ENCODE results near the gene MACROD2. TPM values are rescaled to one million over a fixed set of nuclear protein-coding genes. Genes with fewer than 3 reads are reported as not detected.

Gene MACROD2
- total and polyA plus RNA-seq, 8 donors: 0.78 to 31.3 (median 10.9) TPM; not detected in 1

DNA sequence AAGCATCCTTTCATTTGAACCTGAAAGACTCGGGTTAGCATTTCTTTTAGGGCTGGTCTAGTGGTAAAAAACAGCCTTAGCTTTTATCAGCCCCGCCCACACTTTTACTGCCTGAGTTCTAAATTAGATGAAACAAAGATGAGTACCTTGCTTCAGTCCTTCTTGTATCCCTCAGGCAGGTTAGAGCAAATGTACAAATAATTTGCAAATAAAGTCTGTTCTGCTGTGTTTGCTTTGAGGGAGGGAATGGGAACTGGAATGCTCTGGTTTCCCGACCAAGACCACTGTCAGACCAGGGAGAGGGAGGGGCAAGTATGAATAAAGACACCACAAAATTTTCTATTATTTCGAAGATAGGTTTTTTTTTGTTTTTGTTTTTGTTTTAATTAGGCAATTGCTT lies 427.6 kb downstream of the MACROD2 start:
- Histone ChIP-seq H3K4me1 (no peaks in the 10 kb centered on the region), H3K27ac (no peak overlapping the region), H3K27me3 (no peaks in the 10 kb centered on the region), H3K4me3 (no peak overlapping the region), H3K9me3 (no peaks in the 10 kb centered on the region), H3K36me3 (no peaks in the 10 kb centered on the region)
- DNase-seq: no peak
- TF ChIP-seq POLR2AphosphoS5 (IDR thresholded peaks at IDR 0.05) (no peak), CTCF (IDR thresholded peaks at IDR 0.05) (no peak), EP300 (IDR thresholded peaks at IDR 0.05) (no peak), POLR2A (IDR thresholded peaks at IDR 0.05) (no peak)
- intact Hi-C loops (cut with DNase I; ENCODE audit: low total_unique reads): no loop called here
- 64 to 78% (median 70%) methylated on average over 4 of the region's 4 CpGs for WGBS, 5 donors

GRCh38 chr20:14431568-14431967 lies 436.3 kb downstream of the MACROD2 start:
- TF ChIP-seq EP300 (IDR thresholded peaks at IDR 0.05) (no peak), POLR2A (IDR thresholded peaks at IDR 0.05) (no peak), CTCF (IDR thresholded peaks at IDR 0.05) (no peak), POLR2AphosphoS5 (IDR thresholded peaks at IDR 0.05) (no peak)
- no peak for DNase-seq
- intact Hi-C loops (cut with DNase I; ENCODE audit: low total_unique reads): no loop called here
- WGBS, 5 donors: 67 to 95% (median 88%) methylated on average over 2 of the region's 2 CpGs
- H3K9me3 ChIP-seq: no peaks in the 10 kb centered on the region
- H3K4me1 ChIP-seq: no peaks in the 10 kb centered on the region
- H3K36me3 ChIP-seq: no peaks in the 10 kb centered on the region
- no peaks in the 10 kb centered on the region for H3K27me3 ChIP-seq
- H3K4me3 ChIP-seq: no peak overlapping the region
- H3K27ac ChIP-seq: no peak overlapping the region

- H3K4me1 ChIP-seq: no peaks in the 10 kb centered on the region
- intact Hi-C loops (cut with DNase I; ENCODE audit: low total_unique reads): no loop called here
- WGBS, 5 donors: 88 to 96% (median 89%) methylated on average over 4 of the region's 4 CpGs
Observed at GRCh38 chr20:14432085-14432484, 436.8 kb downstream of the MACROD2 start.

GRCh38 chr20:14432597-14432996 lies 437.3 kb downstream of the MACROD2 start:
- H3K9me3 ChIP-seq: no peaks in the 10 kb centered on the region
- TF ChIP-seq EP300 (IDR thresholded peaks at IDR 0.05) (no peak), POLR2A (IDR thresholded peaks at IDR 0.05) (no peak), CTCF (IDR thresholded peaks at IDR 0.05) (no peak), POLR2AphosphoS5 (IDR thresholded peaks at IDR 0.05) (no peak)
- intact Hi-C loops (cut with DNase I; ENCODE audit: low total_unique reads): no loop called here
- no peaks in the 10 kb centered on the region for H3K27me3 ChIP-seq
- no peak overlapping the region for H3K27ac ChIP-seq
- H3K36me3 ChIP-seq: no peaks in the 10 kb centered on the region
- no peak for DNase-seq
- no peaks in the 10 kb centered on the region for H3K4me1 ChIP-seq
- H3K4me3 ChIP-seq: no peak overlapping the region

More at GRCh38 chr20:14432085-14432484, 436.8 kb downstream of the MACROD2 start:
- no peak for DNase-seq
- Histone ChIP-seq H3K27me3 (no peaks in the 10 kb centered on the region), H3K36me3 (no peaks in the 10 kb centered on the region), H3K27ac (no peak overlapping the region), H3K9me3 (no peaks in the 10 kb centered on the region), H3K4me3 (no peak overlapping the region)
- TF ChIP-seq POLR2A (IDR thresholded peaks at IDR 0.05) (no peak), EP300 (IDR thresholded peaks at IDR 0.05) (no peak), CTCF (IDR thresholded peaks at IDR 0.05) (no peak), POLR2AphosphoS5 (IDR thresholded peaks at IDR 0.05) (no peak)
